ENCODE data around the gene CCDC183. TPM values are rescaled to one million over a fixed set of nuclear protein-coding genes. Genes with fewer than 3 reads are reported as not detected.
A peak's percentile ranks its signal among the peaks of the same experiment; 100 is the strongest.

CCDC183 gene
- polyA plus RNA-seq, 3 donors = 0.54 to 2.1 TPM; not detected in 1

- Histone ChIP-seq H3K4me2 (replicated peaks; ENCODE audit: extremely low read depth, low read length, poor library complexity, severe bottlenecking) (no peak overlapping the region), H3K9ac (ENCODE audit: insufficient read depth, low read length, poor library complexity, severe bottlenecking) (no peak overlapping the region)
- no peak overlapping the region for H3K27ac Mint-ChIP-seq
Measured at GRCh38 chr9:136806067-136806466, 9.9 kb downstream of the CCDC183 start.

GRCh38 chr9:136806631-136807201, 10.6 kb downstream of the CCDC183 start:
- H3K4me2 ChIP-seq (replicated peaks; ENCODE audit: extremely low read depth, low read length, poor library complexity, severe bottlenecking) = peak overlapping the region; percentile 97
- peaks cover 5% of the 10 kb centered on the region in 2 donors for H3K36me3 ChIP-seq (replicated peaks in 1 of 2; ENCODE audit: control insufficient read depth in 1 of 2, insufficient read depth in 2 of 2, low read length in 2 of 2)
- H3K27ac Mint-ChIP-seq = peak overlapping the region in 4 of 7 donors; percentile 30 to 80 (median 68)
- peak overlapping the region; percentile 72 to 84 for H3K27ac ChIP-seq (ENCODE audit: low read depth in 1 of 2, low read length in 2 of 2)
- peaks cover 9 to 16% (median 11%) of the 10 kb centered on the region in 3 donors for H3K27me3 Mint-ChIP-seq (ENCODE audit: low read depth in 3 of 3)
- 90% methylated on average over 24 of the region's 25 CpGs for WGBS (ENCODE audit: insufficient coverage)
- peak overlapping the region in 2 of 3 experiments; percentile 74 to 92 for H3K4me3 ChIP-seq (replicated peaks in 1 of 3; ENCODE audit: low read depth in 2 of 3, low read length in 3 of 3)
- H3K79me2 ChIP-seq (ENCODE audit: insufficient read depth, low read length) = peaks cover 38% of the 10 kb centered on the region
- H3K9me3 ChIP-seq (replicated peaks in 1 of 2; ENCODE audit: control insufficient read depth in 1 of 2, insufficient read depth in 1 of 2, low read length in 2 of 2) = no peaks in the 10 kb centered on the region
- peak overlapping the region; percentile 86 to 89 for H3K4me3 Mint-ChIP-seq
- peak overlapping the region; percentile 96 for H2AFZ ChIP-seq (ENCODE audit: insufficient read depth, low read depth, low read length, poor library complexity, severe bottlenecking)
- H3K9ac ChIP-seq (ENCODE audit: insufficient read depth, low read length, poor library complexity, severe bottlenecking) = peak overlapping the region; percentile 81
- peaks cover 6 to 10% of the 10 kb centered on the region in 2 donors for H3K27me3 ChIP-seq (ENCODE audit: control insufficient read depth in 2 of 2, insufficient read depth in 2 of 2, low read length in 2 of 2)
- intact Hi-C loops (cut with micrococcal nuclease) = loop anchor here (2.0 to 10.0 kb wide), 3 partner anchors 16 to 138 kb away; partner anchors contain the start of genes AJM1 (in 1 of the 2), C8G (in 1 of the 2), FBXW5 (in 1 of the 2) and TMEM141 (in 1 of the 2)
- DNase-seq = no peak
- H3K36me3 Mint-ChIP-seq = peaks cover 21 to 36% of the 10 kb centered on the region in 2 donors
- peaks cover 24% of the 10 kb centered on the region for H4K20me1 ChIP-seq (ENCODE audit: insufficient read depth, low read length)
- TF ChIP-seq CTCF (IDR thresholded peaks at IDR 0.05) = no peak
- H3K4me1 Mint-ChIP-seq = peaks cover 28% of the 10 kb centered on the region
- H3K4me1 ChIP-seq (ENCODE audit: control insufficient read depth in 1 of 2, insufficient read depth in 2 of 2, low read length in 2 of 2) = peaks cover 21 to 35% of the 10 kb centered on the region in 2 donors
- H3K9me3 Mint-ChIP-seq = peaks cover 0 to 3% (median 1%) of the 10 kb centered on the region in 7 donors

More at GRCh38 chr9:136806067-136806466, 9.9 kb downstream of the CCDC183 start:
- intact Hi-C loops (cut with micrococcal nuclease) = loop anchor here (2.0 to 10.0 kb wide), 3 partner anchors 15 to 139 kb away; partner anchors contain the start of genes AJM1 (in 1 of the 2), C8G (in 1 of the 2), FBXW5 (in 1 of the 2) and TMEM141 (in 1 of the 2)
- Mint-ChIP-seq H3K4me3 (no peak overlapping the region), H3K9me3 (peaks cover 0 to 5% (median 1%) of the 10 kb centered on the region in 7 donors), H3K36me3 (peaks cover 20 to 30% of the 10 kb centered on the region in 2 donors), H3K27me3 (ENCODE audit: low read depth in 3 of 3) (peaks cover 15 to 22% (median 17%) of the 10 kb centered on the region in 3 donors), H3K4me1 (peaks cover 31% of the 10 kb centered on the region)
- no peak overlapping the region for H3K27ac ChIP-seq (ENCODE audit: low read depth in 1 of 2, low read length in 2 of 2)
- no peak for TF ChIP-seq CTCF (IDR thresholded peaks at IDR 0.05)
- peaks cover 19% of the 10 kb centered on the region for H4K20me1 ChIP-seq (ENCODE audit: insufficient read depth, low read length)
- peaks cover 32% of the 10 kb centered on the region for H3K79me2 ChIP-seq (ENCODE audit: insufficient read depth, low read length)
- no peak overlapping the region for H2AFZ ChIP-seq (ENCODE audit: insufficient read depth, low read depth, low read length, poor library complexity, severe bottlenecking)
- 93% methylated on average over 7 of the region's 10 CpGs for WGBS (ENCODE audit: insufficient coverage)
- H3K9me3 ChIP-seq (replicated peaks in 1 of 2; ENCODE audit: control insufficient read depth in 1 of 2, insufficient read depth in 1 of 2, low read length in 2 of 2) = no peaks in the 10 kb centered on the region
- H3K36me3 ChIP-seq (replicated peaks in 1 of 2; ENCODE audit: control insufficient read depth in 1 of 2, insufficient read depth in 2 of 2, low read length in 2 of 2) = peaks cover 4 to 5% of the 10 kb centered on the region in 2 donors
- no peak for DNase-seq
- H3K4me1 ChIP-seq (ENCODE audit: control insufficient read depth in 1 of 2, insufficient read depth in 2 of 2, low read length in 2 of 2) = peaks cover 21 to 35% of the 10 kb centered on the region in 2 donors
- H3K4me3 ChIP-seq (replicated peaks in 1 of 3; ENCODE audit: low read depth in 2 of 3, low read length in 3 of 3) = no peak overlapping the region
- peaks cover 9 to 16% of the 10 kb centered on the region in 2 donors for H3K27me3 ChIP-seq (ENCODE audit: control insufficient read depth in 2 of 2, insufficient read depth in 2 of 2, low read length in 2 of 2)
